KBM-7 (cell line): Measurements from ENCODE around the gene TTC7B.

Experiments
- DNase-seq: peaks from one replicate; pipeline ENCODE4 v3.0.0-alpha.2; 2015
- in situ Hi-C: fragments of 300-500 bp; cut with MboI; formaldehyde crosslinking; loops from 2 replicates; pipeline ENCODE4 v1.14.3; 2020; ENCODE audit warnings: low sequenced_read_pairs, low pct_unique_long_range_greater_than_20kb, mixed read lengths

Gene TTC7B

GRCh38 chr14:90755661-90756304 lies 60.4 kb downstream of the TTC7B start:
- in situ Hi-C loops, result no loop called here
- DNase-seq, result no peak

- no peak for DNase-seq
- in situ Hi-C loops, result no loop called here
Measured at GRCh38 chr14:90753456-90754005, 62.7 kb downstream of the TTC7B start.

GRCh38 chr14:90750701-90751100 lies 65.5 kb downstream of the TTC7B start:
- DNase-seq, result no peak
- in situ Hi-C loops, result no loop called here

- DNase-seq, result no peak
- in situ Hi-C loops, result no loop called here
Measured at GRCh38 chr14:90750191-90750590, 66.0 kb downstream of the TTC7B start.

GRCh38 chr14:90747909-90748308 lies 68.3 kb downstream of the TTC7B start:
- in situ Hi-C loops, result no loop called here
- DNase-seq, result no peak

- in situ Hi-C loops, result no loop called here
- DNase-seq, result no peak
Measured at GRCh38 chr14:90743826-90744225, 72.4 kb downstream of the TTC7B start.

- in situ Hi-C loops, result no loop called here
- DNase-seq, result no peak
Measured at GRCh38 chr14:90743425-90743824, 72.8 kb downstream of the TTC7B start.

GRCh38 chr14:90742729-90743128 lies 73.5 kb downstream of the TTC7B start:
- in situ Hi-C loops, result no loop called here
- no peak for DNase-seq

- in situ Hi-C loops, result no loop called here
- DNase-seq, result no peak
Measured at GRCh38 chr14:90742252-90742651, 74.0 kb downstream of the TTC7B start.

- in situ Hi-C loops, result no loop called here
- no peak for DNase-seq
Measured at GRCh38 chr14:90741682-90741946, 74.6 kb downstream of the TTC7B start.

GRCh38 chr14:90740946-90741681 lies 75.1 kb downstream of the TTC7B start:
- in situ Hi-C loops, result no loop called here
- no peak for DNase-seq

- in situ Hi-C loops, result no loop called here
- DNase-seq, result no peak
Measured at GRCh38 chr14:90740081-90740480, 76.1 kb downstream of the TTC7B start.

- in situ Hi-C loops, result no loop called here
- no peak for DNase-seq
Measured at GRCh38 chr14:90739318-90740068, 76.7 kb downstream of the TTC7B start.

- in situ Hi-C loops, result no loop called here
- no peak for DNase-seq
Measured at GRCh38 chr14:90733139-90733808, 83.0 kb downstream of the TTC7B start.

- no peak for DNase-seq
- in situ Hi-C loops, result no loop called here
Measured at GRCh38 chr14:90732718-90733117, 83.5 kb downstream of the TTC7B start.

- peak; percentile 56 for DNase-seq
- in situ Hi-C loops, result no loop called here
Measured at GRCh38 chr14:90732139-90732538, 84.1 kb downstream of the TTC7B start.

GRCh38 chr14:90731487-90731886 lies 84.7 kb downstream of the TTC7B start:
- in situ Hi-C loops, result no loop called here
- DNase-seq, result no peak

- no peak for DNase-seq
- in situ Hi-C loops, result no loop called here
Measured at GRCh38 chr14:90730206-90730766, 85.9 kb downstream of the TTC7B start.

GRCh38 chr14:90728951-90729350 lies 87.3 kb downstream of the TTC7B start:
- in situ Hi-C loops, result no loop called here

More at GRCh38 chr14:90728951-90729350, 87.3 kb downstream of the TTC7B start:
- no peak for DNase-seq
